HG03378 (cell line): ENCODE data around the gene ST8SIA6.

ENCODE experiments used
- ATAC-seq: cut with Tn5 transposase; IDR thresholded peaks from one replicate; pipeline ENCODE4 v1.9.1; 2021; ENCODE audit warnings: mild to moderate bottlenecking, moderate library complexity; ENCODE audit not compliant: unreplicated experiment

The ST8SIA6 gene

GRCh38 chr10:17387861-17388503, 66.4 kb downstream of the ST8SIA6 start:
- no peak for ATAC-seq

- ATAC-seq, result no peak
Observed at GRCh38 chr10:17386616-17387075, 67.7 kb downstream of the ST8SIA6 start.

GRCh38 chr10:17386021-17386420, 68.4 kb downstream of the ST8SIA6 start:
- ATAC-seq, result no peak

GRCh38 chr10:17385066-17385465, 69.3 kb downstream of the ST8SIA6 start:
- no peak for ATAC-seq

- ATAC-seq, result no peak
Observed at GRCh38 chr10:17383801-17384555, 70.4 kb downstream of the ST8SIA6 start.

- no peak for ATAC-seq
Observed at GRCh38 chr10:17381502-17382142, 72.8 kb downstream of the ST8SIA6 start.

GRCh38 chr10:17380888-17381287, 73.5 kb downstream of the ST8SIA6 start:
- no peak for ATAC-seq

- ATAC-seq, result no peak
Observed at GRCh38 chr10:17380016-17380415, 74.4 kb downstream of the ST8SIA6 start.

- no peak for ATAC-seq
Observed at GRCh38 chr10:17379151-17379690, 75.2 kb downstream of the ST8SIA6 start.

GRCh38 chr10:17375936-17376584, 78.3 kb downstream of the ST8SIA6 start:
- no peak for ATAC-seq

GRCh38 chr10:17368708-17369272, 85.6 kb downstream of the ST8SIA6 start:
- no peak for ATAC-seq

- no peak for ATAC-seq
Observed at GRCh38 chr10:17366705-17367104, 87.7 kb downstream of the ST8SIA6 start.

- ATAC-seq, result peak; percentile 55
Observed at GRCh38 chr10:17365402-17365801, 89.0 kb downstream of the ST8SIA6 start.

GRCh38 chr10:17358461-17358860, 95.9 kb downstream of the ST8SIA6 start:
- no peak for ATAC-seq

GRCh38 chr10:17357781-17358180, 96.6 kb downstream of the ST8SIA6 start:
- no peak for ATAC-seq

GRCh38 chr10:17356820-17357219, 97.6 kb downstream of the ST8SIA6 start:
- no peak for ATAC-seq

- no peak for ATAC-seq
Observed at GRCh38 chr10:17354781-17355180, 99.6 kb downstream of the ST8SIA6 start.

GRCh38 chr10:17353568-17354300, 100.7 kb downstream of the ST8SIA6 start:
- ATAC-seq, result no peak

- ATAC-seq, result no peak
Observed at GRCh38 chr10:17352583-17352982, 101.8 kb downstream of the ST8SIA6 start.

- no peak for ATAC-seq
Observed at GRCh38 chr10:17351506-17351905, 102.9 kb downstream of the ST8SIA6 start.
